OCI-LY3 (cell line): ENCODE measurements around the gene SGIP1.

Experiments used
- H2AFZ ChIP-seq: fragments of 200-600, 300-600 bp; shearing (Covaris generic); 2 replicates; pipeline ENCODE4 v1.6.0; 2014; ENCODE audit warnings: antibody characterized with exemption, low read depth, low read length
- H3K27ac ChIP-seq: fragments of 200-600, 300-600 bp; sonication (generic); 2 replicates; pipeline ENCODE4 v1.5.1; 2014; ENCODE audit warnings: mild to moderate bottlenecking, low read length, moderate library complexity, mixed read lengths
- H3K27me3 ChIP-seq: fragments of 200-600, 300-600 bp; sonication (generic); 2 replicates; pipeline ENCODE4 v1.6.1; 2014; ENCODE audit warnings: low read depth, low read length, mixed read lengths
- H3K36me3 ChIP-seq: fragments of 200-600, 300-600 bp; sonication (generic); replicated peaks from 2 replicates; pipeline ENCODE3; 2014; ENCODE audit warnings: low read depth, low read length, mixed read lengths
- H3K4me1 ChIP-seq: fragments of 300-600, 200-600 bp; sonication (generic); 2 replicates; pipeline ENCODE4 v1.6.1; 2014; ENCODE audit warnings: low read length, mixed read lengths
- H3K4me2 ChIP-seq: fragments of 200-600, 300-600 bp; sonication (generic); 2 replicates; pipeline ENCODE4 v1.6.1; 2014; ENCODE audit warnings: low read length, mixed read lengths
- H3K4me3 ChIP-seq: fragments of 300-600, 200-600 bp; sonication (generic); 2 replicates; pipeline ENCODE4 v1.5.1; 2014; ENCODE audit warnings: antibody characterized with exemption, mild to moderate bottlenecking, low read length, moderate library complexity
- H3K79me2 ChIP-seq: fragments of 300-600, 200-600 bp; shearing (Covaris generic); 2 replicates; pipeline ENCODE4 v1.6.1; 2014; ENCODE audit warnings: mild to moderate bottlenecking, low read length, mixed read lengths
- H3K9ac ChIP-seq: fragments of 300-600, 200-600 bp; shearing (Covaris generic); 2 replicates; pipeline ENCODE4 v1.6.0; 2014; ENCODE audit warnings: mild to moderate bottlenecking, low read length, moderate library complexity
- H3K9me3 ChIP-seq: fragments of 200-600, 300-600 bp; shearing (Covaris generic); 2 replicates; pipeline ENCODE4 v1.6.1; 2014; ENCODE audit warnings: low read length, mixed read lengths; ENCODE audit not compliant: insufficient read depth
- H4K20me1 ChIP-seq: fragments of 200-600, 300-600 bp; sonication (generic); 2 replicates; pipeline ENCODE4 v1.6.1; 2016; ENCODE audit warnings: low read length, mixed read lengths; ENCODE audit not compliant: insufficient read depth
- CTCF ChIP-seq: fragments of 200-600, 300-600 bp; sonication (generic); IDR thresholded peaks from 2 replicates; pipeline ENCODE4 v1.5.1; 2014; ENCODE audit warnings: antibody characterized with exemption, low read length, low read depth
- EZH2phosphoT487 ChIP-seq: fragments of 200-600 bp; shearing (Covaris generic); IDR thresholded peaks from 2 replicates; pipeline ENCODE4 v1.6.1; 2018; ENCODE audit warnings: antibody characterized with exemption, mixed run types, low read depth

Gene SGIP1

DNA sequence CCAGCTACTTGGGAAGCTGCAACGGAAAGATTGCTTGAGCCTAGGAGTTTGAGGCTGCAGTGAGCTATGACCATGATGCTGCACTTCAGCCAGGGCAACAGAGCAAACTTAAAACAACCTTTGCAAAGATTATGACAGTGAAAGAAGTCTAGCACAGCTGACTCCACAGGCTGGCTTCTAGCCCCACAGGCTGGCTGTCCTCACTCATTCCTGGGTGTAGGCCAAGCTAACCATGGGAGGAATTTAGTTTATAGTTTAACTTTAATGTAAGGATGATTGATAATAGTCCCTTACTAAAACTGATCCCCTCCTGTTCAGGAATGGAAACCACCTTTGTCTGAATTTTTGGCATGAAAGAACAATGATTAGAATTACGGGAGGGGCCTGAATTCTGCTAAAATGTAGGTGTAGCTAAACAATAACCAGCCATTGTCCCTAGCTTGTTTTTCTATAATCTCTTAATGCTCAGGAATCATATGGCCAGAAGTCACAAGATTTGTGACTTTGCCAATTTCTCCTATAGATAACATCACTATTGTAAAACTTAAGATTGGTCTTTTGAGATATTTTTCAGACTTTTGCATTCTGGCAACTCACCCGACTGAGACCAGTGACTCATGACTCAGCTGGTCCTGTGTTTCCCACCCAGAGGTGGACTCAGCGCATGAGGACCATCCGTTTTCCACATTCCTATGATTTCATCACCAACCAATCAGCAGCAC is 28.1 kb upstream of the SGIP1 start:
- Histone ChIP-seq H3K27me3 (peaks cover 4% of the 10 kb centered on the region; the same call in 1 of the 2 replicates), H3K9ac (no peak overlapping the region)

GRCh38 chr1:66506393-66506687 is 27.6 kb upstream of the SGIP1 start:
- Histone ChIP-seq H3K4me1 (no peaks in the 10 kb centered on the region), H3K79me2 (no peaks in the 10 kb centered on the region), H3K9ac (no peak overlapping the region), H3K27me3 (peaks cover 4% of the 10 kb centered on the region; the same call in 1 of the 2 replicates), H3K9me3 (no peaks in the 10 kb centered on the region), H3K27ac (no peak overlapping the region), H3K4me2 (no peak overlapping the region), H3K4me3 (no peak overlapping the region), H2AFZ (no peak overlapping the region), H3K36me3 (no peaks in the 10 kb centered on the region), H4K20me1 (no peaks in the 10 kb centered on the region)
- TF ChIP-seq EZH2phosphoT487: no peak
- no peak for TF ChIP-seq CTCF

More for the DNA sequence above, 28.1 kb upstream of the SGIP1 start:
- H3K79me2 ChIP-seq: no peaks in the 10 kb centered on the region
- H4K20me1 ChIP-seq: no peaks in the 10 kb centered on the region
- no peak overlapping the region for H3K4me3 ChIP-seq
- H3K36me3 ChIP-seq: no peaks in the 10 kb centered on the region
- H3K4me1 ChIP-seq: no peaks in the 10 kb centered on the region
- no peak overlapping the region for H3K27ac ChIP-seq
- TF ChIP-seq CTCF (no peak), EZH2phosphoT487 (no peak)
- no peak overlapping the region for H2AFZ ChIP-seq
- H3K9me3 ChIP-seq: no peaks in the 10 kb centered on the region
- H3K4me2 ChIP-seq: no peak overlapping the region

DNA sequence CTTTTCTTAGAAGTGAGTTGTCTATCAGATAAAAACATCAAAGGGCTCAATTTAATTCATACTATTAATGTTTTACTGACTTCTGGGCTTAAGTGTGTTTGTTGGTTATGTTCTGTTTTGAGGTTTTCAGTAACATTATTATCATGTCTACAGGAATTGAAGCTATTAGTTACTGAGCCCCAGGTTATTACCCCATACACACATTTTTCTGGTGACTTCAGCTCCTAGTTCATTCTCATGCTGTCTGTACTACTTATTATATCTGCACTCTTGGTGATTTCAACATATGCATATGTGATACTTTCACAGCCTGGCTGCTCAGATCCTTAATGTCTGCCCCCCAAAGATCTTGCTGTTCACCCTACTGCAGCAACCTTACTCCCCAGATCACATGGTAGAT is 27.0 kb upstream of the SGIP1 start:
- Histone ChIP-seq H3K9me3 (no peaks in the 10 kb centered on the region), H3K9ac (no peak overlapping the region), H3K4me2 (no peak overlapping the region), H4K20me1 (no peaks in the 10 kb centered on the region), H3K36me3 (no peaks in the 10 kb centered on the region), H3K79me2 (no peaks in the 10 kb centered on the region), H2AFZ (no peak overlapping the region), H3K27ac (no peak overlapping the region), H3K4me1 (no peaks in the 10 kb centered on the region), H3K4me3 (no peak overlapping the region), H3K27me3 (peaks cover 4% of the 10 kb centered on the region; the same call in 1 of the 2 replicates)
- no peak for TF ChIP-seq CTCF
- TF ChIP-seq EZH2phosphoT487: no peak

GRCh38 chr1:66510407-66510806 is 23.5 kb upstream of the SGIP1 start:
- Histone ChIP-seq H3K9me3 (no peaks in the 10 kb centered on the region), H3K36me3 (no peaks in the 10 kb centered on the region), H4K20me1 (no peaks in the 10 kb centered on the region), H3K4me2 (no peak overlapping the region), H3K27me3 (peaks cover 4% of the 10 kb centered on the region; the same call in 1 of the 2 replicates), H3K27ac (no peak overlapping the region), H3K4me3 (no peak overlapping the region), H3K4me1 (no peaks in the 10 kb centered on the region), H3K79me2 (no peaks in the 10 kb centered on the region), H3K9ac (no peak overlapping the region), H2AFZ (no peak overlapping the region)
- no peak for TF ChIP-seq CTCF
- TF ChIP-seq EZH2phosphoT487: no peak
